RWPE2 (cell line): ENCODE results near the gene KIAA1217.

ENCODE experiments used
- ATAC-seq: fragments of 200-7000 bp; cut with Tn5 transposase; 3 replicates; pipeline ENCODE4 v1.9.1; 2021; ENCODE audit warnings: low read depth
- DNase-seq: peaks from one replicate; pipeline ENCODE4 v3.0.0-alpha.2; 2020; ENCODE audit warnings: low spot score
- H3K27ac ChIP-seq: fragments of 450-650 bp; 2 replicates; pipeline ENCODE4 v1.5.1; 2017; ENCODE audit warnings: mild to moderate bottlenecking; ENCODE audit not compliant: poor library complexity, severe bottlenecking
- H3K27me3 ChIP-seq: fragments of 250-450 bp; sonication (Bioruptor Pico); 2 replicates; pipeline ENCODE4 v1.5.1; 2021; ENCODE audit warnings: mild to moderate bottlenecking, moderate library complexity; ENCODE audit not compliant: insufficient read depth, poor library complexity, severe bottlenecking
- H3K36me3 ChIP-seq: fragments of 250-450 bp; sonication (Bioruptor Pico); 2 replicates; pipeline ENCODE4 v1.5.1; 2020; ENCODE audit warnings: low read depth, mild to moderate bottlenecking, moderate library complexity
- H3K4me1 ChIP-seq: fragments of 250-450 bp; sonication (Bioruptor Pico); 2 replicates; pipeline ENCODE4 v1.5.1; 2021; ENCODE audit warnings: mild to moderate bottlenecking, moderate library complexity; ENCODE audit not compliant: insufficient read depth, poor library complexity, severe bottlenecking
- H3K4me3 ChIP-seq: fragments of 250-450 bp; sonication (Bioruptor Pico); 2 replicates; pipeline ENCODE4 v1.5.1; 2021; ENCODE audit warnings: mild to moderate bottlenecking, moderate library complexity; ENCODE audit not compliant: severe bottlenecking
- H3K9me3 ChIP-seq: fragments of 250-450 bp; sonication (Bioruptor Pico); 2 replicates; pipeline ENCODE4 v1.5.1; 2021; ENCODE audit warnings: mild to moderate bottlenecking, moderate library complexity; ENCODE audit not compliant: severe bottlenecking
- TF ChIP-seq, protein P1 (sequence below): fragments of 450-650 bp; IDR thresholded peaks from one replicate; pipeline ENCODE4 v1.5.1; 2017; ENCODE audit warnings: mild to moderate bottlenecking, moderate library complexity; ENCODE audit not compliant: poor library complexity, severe bottlenecking

KIAA1217 gene

DNA sequence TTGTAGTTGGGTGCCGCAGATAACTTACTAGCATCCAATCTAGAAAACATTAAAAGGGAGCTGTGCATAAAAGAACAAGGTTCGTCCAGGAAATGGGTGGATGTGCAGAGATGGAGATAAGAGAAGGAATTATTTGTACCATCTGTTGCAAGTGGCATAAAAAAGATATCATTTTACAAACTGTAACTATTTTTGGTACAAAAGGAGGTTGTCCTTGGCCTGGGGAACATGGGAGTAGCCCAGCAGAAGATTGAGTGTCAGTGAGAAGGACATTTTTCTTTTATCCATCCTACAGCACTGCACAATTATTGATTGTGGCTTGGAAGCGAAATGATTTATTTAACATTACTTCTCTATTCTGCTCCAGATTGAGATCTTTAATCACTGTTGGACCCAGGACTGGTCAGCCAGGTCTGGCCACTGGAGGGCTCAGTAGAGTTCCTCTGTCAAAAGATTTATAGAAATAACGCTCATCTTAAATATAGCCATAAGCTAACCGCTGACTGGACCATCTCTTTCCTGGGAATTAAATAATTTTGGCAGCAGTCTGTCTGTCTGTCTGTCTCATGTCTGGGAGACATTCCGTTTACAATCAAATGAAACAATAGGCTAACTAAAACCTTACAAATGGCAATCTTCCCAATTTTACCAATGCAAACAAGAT lies 254.1 kb downstream of the KIAA1217 start:
- ATAC-seq, result no peak
- Histone ChIP-seq H3K27ac (peak overlapping the region; percentile 95), H3K4me3 (no peak overlapping the region), H3K27me3 (no peaks in the 10 kb centered on the region), H3K4me1 (peaks cover 40% of the 10 kb centered on the region), H3K9me3 (no peaks in the 10 kb centered on the region), H3K36me3 (no peaks in the 10 kb centered on the region)
- no peak for DNase-seq
- TF ChIP-seq, protein P1, sequence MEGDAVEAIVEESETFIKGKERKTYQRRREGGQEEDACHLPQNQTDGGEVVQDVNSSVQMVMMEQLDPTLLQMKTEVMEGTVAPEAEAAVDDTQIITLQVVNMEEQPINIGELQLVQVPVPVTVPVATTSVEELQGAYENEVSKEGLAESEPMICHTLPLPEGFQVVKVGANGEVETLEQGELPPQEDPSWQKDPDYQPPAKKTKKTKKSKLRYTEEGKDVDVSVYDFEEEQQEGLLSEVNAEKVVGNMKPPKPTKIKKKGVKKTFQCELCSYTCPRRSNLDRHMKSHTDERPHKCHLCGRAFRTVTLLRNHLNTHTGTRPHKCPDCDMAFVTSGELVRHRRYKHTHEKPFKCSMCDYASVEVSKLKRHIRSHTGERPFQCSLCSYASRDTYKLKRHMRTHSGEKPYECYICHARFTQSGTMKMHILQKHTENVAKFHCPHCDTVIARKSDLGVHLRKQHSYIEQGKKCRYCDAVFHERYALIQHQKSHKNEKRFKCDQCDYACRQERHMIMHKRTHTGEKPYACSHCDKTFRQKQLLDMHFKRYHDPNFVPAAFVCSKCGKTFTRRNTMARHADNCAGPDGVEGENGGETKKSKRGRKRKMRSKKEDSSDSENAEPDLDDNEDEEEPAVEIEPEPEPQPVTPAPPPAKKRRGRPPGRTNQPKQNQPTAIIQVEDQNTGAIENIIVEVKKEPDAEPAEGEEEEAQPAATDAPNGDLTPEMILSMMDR, result peak; percentile 51

DNA sequence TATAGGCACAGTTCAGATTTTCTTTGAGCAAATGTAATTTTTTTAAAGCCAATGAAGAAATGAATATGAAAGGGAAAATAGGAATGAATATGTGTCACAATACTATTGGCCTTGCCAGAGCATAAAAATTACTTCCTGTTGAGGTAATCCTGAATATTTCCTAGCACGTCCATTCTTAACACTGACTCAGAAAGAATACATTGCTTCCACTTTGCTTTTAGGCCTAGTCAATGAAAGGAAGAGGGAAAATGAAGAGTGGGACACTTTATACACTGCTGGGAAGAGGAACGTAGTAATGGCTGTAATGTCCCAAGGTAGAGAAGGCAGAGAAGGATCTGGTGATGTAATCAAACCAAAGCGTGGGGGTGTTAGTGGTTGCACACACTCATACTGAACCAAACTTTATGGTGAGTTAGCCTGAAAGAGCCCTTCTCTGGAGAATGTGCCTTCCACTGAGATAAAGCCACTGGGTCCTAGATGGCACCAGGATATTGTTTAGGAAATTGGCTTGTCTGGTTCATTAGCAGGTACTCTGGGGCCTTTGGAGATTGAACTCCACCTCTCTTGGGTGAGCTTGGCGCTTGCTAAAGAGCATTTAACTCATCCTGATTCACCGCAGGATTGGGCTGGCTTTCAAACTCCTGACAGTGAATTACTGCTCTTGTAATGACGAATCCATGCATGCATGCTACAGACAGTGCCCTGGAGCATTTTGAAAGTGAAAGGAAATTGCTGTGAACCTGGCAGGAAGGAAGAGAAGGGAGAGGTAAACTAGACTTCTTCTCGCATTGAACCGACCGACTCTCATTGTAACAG lies 254.9 kb downstream of the KIAA1217 start:
- DNase-seq, result peak; percentile 88
- Histone ChIP-seq H3K36me3 (no peaks in the 10 kb centered on the region), H3K27me3 (no peaks in the 10 kb centered on the region), H3K27ac (peak overlapping the region; percentile 95), H3K4me3 (no peak overlapping the region), H3K4me1 (peaks cover 42% of the 10 kb centered on the region), H3K9me3 (no peaks in the 10 kb centered on the region)
- TF ChIP-seq, protein P1, result no peak
- peak; percentile 75 for ATAC-seq

DNA sequence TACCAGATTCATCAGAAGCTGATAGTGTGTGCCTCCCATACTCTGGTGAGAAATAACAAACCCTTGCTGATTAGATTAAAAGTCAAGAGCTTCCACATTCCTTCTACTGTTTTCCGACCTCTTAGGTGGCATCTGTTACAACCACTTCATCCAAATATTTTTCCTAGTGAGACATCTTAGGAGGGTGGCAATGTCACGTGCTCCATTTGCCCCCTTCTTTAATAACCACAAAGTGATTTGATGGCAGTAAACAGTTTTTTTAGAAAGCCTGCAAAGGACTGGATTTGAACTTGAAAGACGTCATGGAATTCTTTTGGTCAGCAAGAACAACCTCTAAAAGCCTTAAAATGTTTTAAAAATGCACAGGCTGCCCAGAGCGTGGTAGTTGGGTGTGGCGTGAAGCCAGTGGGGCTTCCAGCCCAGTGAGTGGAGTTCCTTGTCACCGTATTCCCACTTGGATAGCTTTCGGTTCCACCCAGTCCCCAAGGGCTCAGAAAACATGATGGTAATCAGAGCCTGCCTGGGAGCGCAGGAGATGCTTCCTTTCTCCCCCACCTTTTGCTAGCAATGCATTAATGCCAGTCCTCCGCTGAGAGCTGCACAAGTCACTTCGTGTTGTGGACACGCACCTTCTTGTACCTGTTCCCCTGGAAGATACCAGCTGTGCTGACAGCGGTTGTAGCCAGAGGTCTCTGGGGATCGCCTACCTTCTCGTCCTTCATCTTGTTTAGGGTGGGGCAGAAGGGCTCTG lies 256.4 kb downstream of the KIAA1217 start:
- ATAC-seq (peak; percentile 0; the same call in 1 of the 3 replicates), DNase-seq (no peak)
- Histone ChIP-seq H3K4me3 (peak overlapping the region; percentile 36), H3K4me1 (peaks cover 51% of the 10 kb centered on the region), H3K27me3 (no peaks in the 10 kb centered on the region), H3K36me3 (no peaks in the 10 kb centered on the region), H3K27ac (peak overlapping the region; percentile 95), H3K9me3 (no peaks in the 10 kb centered on the region)
- TF ChIP-seq, protein P1, result no peak

DNA sequence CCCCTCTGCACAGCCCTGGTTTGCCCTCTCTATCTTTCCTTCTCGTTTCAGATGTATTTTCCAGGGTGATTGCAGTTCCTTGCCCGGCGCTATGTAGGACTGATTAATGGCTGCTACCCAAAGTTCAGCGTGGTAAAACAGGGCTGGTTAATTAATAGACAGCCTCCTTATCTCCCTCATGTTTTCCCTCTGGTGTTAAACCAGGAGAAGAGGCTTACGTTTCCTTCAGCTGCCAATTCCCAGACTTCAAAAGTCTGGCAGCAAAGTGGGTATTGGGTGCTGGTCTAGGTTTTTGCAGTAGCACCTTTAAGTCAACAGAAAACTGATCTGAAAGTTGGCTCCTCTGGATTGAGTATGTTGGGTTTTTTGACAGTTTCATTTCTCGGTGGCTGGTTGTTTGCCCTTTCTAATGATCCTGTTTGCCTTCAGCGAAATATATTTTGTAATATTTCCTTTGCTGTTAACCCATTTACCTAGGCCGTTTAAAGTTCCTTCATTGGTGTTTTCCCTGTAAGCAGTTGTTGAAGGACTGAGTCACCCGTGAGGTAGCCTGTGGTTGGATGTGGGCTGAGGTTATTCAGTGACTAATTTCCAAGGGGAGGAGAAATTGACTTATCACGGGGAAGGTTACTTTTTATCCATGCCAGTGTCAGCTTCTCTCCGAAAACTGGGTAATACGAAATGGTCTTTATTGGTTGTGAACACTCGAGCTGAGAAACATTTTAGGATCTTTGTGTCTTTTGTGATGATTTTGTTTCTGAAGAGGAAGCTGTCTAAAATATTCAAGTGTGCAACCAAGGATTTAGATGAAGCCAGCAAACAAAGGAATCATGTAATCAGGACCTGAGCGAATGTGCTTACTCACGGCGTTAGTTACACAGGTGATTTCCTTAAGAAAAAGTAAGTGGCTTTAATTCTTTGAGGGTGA lies 257.2 kb downstream of the KIAA1217 start:
- DNase-seq, result peak; percentile 79
- H3K4me3 ChIP-seq, result peak overlapping the region; percentile 36
- peak; percentile 79 for ATAC-seq
- H3K27ac ChIP-seq, result peak overlapping the region; percentile 95
- H3K9me3 ChIP-seq, result no peaks in the 10 kb centered on the region
- TF ChIP-seq, protein P1, result no peak
- H3K36me3 ChIP-seq, result no peaks in the 10 kb centered on the region
- peaks cover 51% of the 10 kb centered on the region for H3K4me1 ChIP-seq
- no peaks in the 10 kb centered on the region for H3K27me3 ChIP-seq
